ENCODE measurements around the gene LIN52. TPM values are rescaled to one million over a fixed set of nuclear protein-coding genes. Genes with fewer than 3 reads are reported as not detected.

The LIN52 gene
- total RNA-seq, 1 donor from 2014 or later, result 10.3 TPM

DNA sequence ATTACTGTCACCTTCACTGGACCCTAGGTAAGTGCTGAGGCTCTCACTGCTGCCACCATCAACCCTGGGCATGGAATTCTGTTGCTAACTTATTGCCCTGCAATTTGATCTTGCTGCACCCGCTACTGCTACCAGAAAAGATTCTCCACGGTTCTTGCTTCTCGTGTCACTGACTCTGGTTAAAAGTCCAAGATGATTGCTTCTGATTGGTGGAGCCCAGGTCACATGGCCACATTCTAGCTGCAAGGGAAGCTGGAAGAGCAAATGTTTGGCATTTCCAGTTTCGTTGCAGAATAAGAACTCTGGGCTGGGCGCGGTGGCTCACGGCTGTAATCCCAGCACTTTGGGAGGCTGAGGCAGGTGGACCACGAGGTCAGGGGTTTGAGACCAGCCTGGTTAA, 147.0 kb downstream of the LIN52 start:
- DNase-seq (ENCODE audit: low read depth in 2 of 2), result no peak

DNA sequence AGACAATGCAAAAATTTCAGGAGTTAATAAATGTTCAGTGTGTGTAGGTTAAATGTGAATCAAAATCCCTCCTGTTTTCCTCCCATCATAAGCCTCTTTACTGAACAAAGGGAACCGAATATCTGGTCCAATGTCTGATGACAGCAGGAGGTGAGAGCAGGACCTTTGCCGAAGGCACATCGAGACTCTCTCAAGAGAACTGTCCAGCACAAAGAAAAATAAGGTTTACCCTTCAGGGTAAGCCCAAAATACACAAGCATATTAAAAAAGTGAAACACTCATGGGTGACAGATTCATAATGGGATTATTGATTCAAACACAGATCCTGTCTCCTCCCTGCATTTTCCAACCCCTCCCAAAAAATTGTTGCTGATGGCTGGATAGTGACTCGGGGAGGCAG, 150.3 kb downstream of the LIN52 start:
- no peak for DNase-seq (ENCODE audit: low read depth in 2 of 2)

DNA sequence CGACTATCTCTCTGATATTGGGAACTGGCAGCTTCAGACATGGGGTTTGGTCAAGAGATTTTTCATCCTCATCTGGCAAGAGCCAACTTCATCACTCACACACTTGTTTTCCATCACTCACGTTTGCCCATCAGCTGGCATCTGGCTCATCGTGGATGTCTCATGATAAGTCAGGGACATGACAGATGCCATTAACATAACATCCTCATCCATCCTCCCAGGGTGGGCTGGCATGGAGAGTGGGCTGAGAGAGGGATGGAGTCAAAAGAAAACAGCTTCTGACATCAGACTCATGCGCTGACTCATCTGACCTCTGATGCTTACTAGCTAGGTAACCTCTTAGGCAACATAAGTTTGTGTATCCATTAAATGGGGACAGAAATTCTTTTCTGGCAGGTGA, 152.7 kb downstream of the LIN52 start:
- no peak for DNase-seq (ENCODE audit: low read depth in 2 of 2)

- DNase-seq (ENCODE audit: low read depth in 2 of 2), result no peak
Measured at GRCh38 chr14:74238974-74239847, 154.5 kb downstream of the LIN52 start, which contains the start of gene VSX2. Gene VSX2, plus strand, starts transcription at chr14:74239449. Its CDS starts 113 bp downstream, at chr14:74239562.

- no peak for DNase-seq (ENCODE audit: low read depth in 2 of 2)
Measured at GRCh38 chr14:74239848-74240793, 155.4 kb downstream of the LIN52 start.

- DNase-seq (ENCODE audit: low read depth in 2 of 2), result peak in 1 of 2 donors; percentile 26
Measured at GRCh38 chr14:74240794-74241651, 156.3 kb downstream of the LIN52 start.

GRCh38 chr14:74241652-74242017, 156.9 kb downstream of the LIN52 start:
- DNase-seq (ENCODE audit: low read depth in 2 of 2), result no peak

DNA sequence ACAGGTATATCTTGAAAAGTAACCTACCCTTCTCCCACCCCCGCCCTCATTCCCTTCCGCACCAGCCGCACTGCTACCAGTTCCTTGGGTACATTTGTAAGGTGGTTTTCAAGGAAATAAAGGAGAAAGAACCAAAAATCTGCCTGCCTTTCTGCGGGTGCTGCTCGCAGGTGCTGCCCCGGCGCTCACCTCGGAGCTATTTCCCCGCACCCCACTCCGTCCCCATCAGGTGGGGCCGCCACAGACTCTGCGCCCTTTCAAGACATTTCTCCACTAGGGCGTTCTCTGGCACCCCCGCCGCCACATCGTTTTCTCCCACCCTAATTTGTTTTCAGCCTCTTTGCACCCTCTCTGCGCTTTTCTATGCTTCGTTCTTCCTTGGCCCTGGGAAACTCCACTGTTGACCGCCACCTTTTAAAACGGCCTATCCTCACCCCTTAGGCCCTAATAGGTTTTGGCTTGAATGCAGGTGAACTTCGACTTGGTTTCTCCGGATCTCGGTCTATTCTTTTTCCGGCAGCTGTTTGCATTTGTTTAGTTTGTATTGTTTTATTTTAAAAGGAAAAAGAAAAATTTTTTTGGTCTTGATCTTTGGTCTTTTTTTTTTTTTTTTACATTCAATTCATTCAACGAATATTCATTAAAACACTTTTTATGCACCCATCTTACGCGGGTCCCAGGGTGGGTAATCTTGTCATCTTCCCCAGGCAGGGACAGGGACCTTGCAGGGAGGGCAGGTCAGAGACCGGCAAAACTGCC, 157.4 kb downstream of the LIN52 start:
- no peak for DNase-seq (ENCODE audit: low read depth in 2 of 2)

GRCh38 chr14:74242780-74243042, 158.0 kb downstream of the LIN52 start:
- no peak for DNase-seq (ENCODE audit: low read depth in 2 of 2)

GRCh38 chr14:74243051-74243450, 158.3 kb downstream of the LIN52 start:
- DNase-seq (ENCODE audit: low read depth in 2 of 2), result no peak

- no peak for DNase-seq (ENCODE audit: low read depth in 2 of 2)
Measured at GRCh38 chr14:74244115-74244514, 159.4 kb downstream of the LIN52 start.

GRCh38 chr14:74245292-74245691, 160.5 kb downstream of the LIN52 start:
- DNase-seq (ENCODE audit: low read depth in 2 of 2), result no peak

DNA sequence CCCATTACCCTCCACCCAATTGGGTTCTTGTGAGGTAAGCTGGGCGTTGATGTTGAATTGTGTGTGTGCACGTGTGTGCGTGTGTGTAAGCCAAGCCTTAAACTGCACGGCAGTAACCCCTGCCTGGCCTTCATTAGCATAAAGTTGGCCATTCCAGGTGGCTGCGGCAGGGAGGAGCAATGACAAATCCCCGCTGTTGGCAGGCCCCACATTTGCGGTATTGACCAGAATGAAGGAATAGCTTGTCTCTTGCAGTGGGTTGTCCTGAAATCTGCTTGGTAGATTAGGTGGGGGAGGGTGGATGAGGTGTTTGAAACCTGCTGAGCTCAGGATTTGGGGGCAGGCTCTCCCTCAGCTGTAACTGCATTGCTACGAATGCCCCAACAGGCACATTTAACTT, 161.8 kb downstream of the LIN52 start:
- DNase-seq (ENCODE audit: low read depth in 2 of 2), result no peak

DNA sequence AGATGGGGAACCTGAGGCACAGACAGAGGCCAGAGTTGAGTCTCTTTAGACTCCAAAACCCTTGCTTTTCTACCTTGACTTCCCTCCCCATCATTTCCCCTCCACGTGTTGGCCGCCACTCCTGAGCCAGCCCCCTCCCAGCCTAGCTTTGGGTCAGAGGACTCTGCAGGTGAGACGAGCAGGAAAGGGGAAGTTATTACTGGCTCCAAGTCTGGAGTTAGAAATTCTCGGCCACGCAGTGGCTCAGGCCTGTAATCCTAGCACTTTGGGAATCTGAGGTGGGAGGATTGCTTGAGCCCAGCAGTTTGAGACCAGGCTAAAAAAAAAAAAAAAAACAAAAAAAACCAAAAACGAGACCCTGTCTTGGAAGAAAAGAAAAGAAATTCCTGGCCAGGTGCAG, 163.3 kb downstream of the LIN52 start:
- no peak for DNase-seq (ENCODE audit: low read depth in 2 of 2)

DNA sequence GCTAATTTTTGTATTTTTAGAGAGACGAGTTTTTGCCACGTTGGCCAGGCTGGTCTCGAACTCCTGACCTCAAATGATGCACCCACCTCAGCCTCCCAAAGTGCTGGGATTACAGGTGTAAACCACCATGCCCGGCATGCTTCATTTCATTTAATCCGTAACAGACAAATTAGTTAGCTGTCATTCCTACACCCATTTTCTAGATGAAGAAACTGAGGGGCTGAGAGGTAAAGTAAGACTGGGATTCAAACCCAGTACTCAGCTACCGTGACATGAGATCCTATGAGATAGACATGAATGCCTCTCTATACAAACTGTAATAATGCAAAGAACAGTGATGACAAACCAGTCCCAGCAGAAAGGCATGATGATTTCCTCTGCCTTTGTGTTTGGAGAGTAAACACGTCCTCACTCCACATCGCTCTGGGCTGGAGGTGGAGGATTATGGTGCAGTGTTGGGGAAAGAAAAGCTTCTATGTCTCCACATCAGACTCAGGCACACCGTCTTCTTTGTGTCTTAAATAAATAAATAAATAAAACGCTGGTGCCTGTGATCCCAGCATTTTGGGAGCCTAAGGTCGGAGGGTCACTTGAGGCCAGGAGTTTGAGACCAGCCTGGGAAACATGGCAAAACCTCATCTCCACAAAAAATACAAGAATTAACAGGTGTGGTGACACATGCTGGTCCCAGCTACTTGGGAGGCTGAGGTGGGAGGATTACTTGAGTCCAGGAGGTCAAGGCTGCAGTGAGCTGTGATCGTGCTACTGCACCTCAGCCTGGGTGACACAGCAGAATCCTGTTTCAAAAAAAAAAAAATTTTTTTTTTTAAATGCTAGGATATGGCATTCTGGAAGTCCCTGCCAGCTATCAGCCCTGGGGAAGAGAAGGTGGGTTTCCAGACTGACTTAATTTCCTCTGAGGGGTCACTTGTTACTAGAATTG, 164.9 kb downstream of the LIN52 start:
- no peak for DNase-seq (ENCODE audit: low read depth in 2 of 2)

Other genes starting within 250 kb of the LIN52 start
- gene PTGR2, start 233.1 kb upstream of the LIN52 start, total RNA-seq, result 1.3 and 1.8 TPM in 2 replicates
- gene ZNF410, start 198.1 kb upstream of the LIN52 start, total RNA-seq, result 42.9 and 52.4 TPM in 2 replicates
- gene FAM161B, start 134.9 kb upstream of the LIN52 start, total RNA-seq, result 1.7 and 2.8 TPM in 2 replicates
- gene COQ6, start 134.7 kb upstream of the LIN52 start, total RNA-seq, result 12.4 and 16.5 TPM in 2 replicates
- gene ENTPD5, start 65.7 kb upstream of the LIN52 start, total RNA-seq, result 5.0 and 6.3 TPM in 2 replicates
- 0.40 and 0.44 TPM in 2 replicates for gene BBOF1, start 65.6 kb upstream of the LIN52 start, total RNA-seq
- gene ALDH6A1, start 503 bp upstream of the LIN52 start, total RNA-seq, result 9.8 and 17.9 TPM in 2 replicates
- gene VSX2, start 154.5 kb downstream of the LIN52 start, total RNA-seq, result not detected in 2 replicates
- 32.5 and 51.2 TPM in 2 replicates for gene ABCD4, start 218.0 kb downstream of the LIN52 start, total RNA-seq

Measured in lung microvascular endothelial cell (primary cell).